HG02678 (cell line): ENCODE data around the gene USP31.

Experiments
- ATAC-seq: cut with Tn5 transposase; IDR thresholded peaks from one replicate; pipeline ENCODE4 v1.9.1; 2021; ENCODE audit warnings: mild to moderate bottlenecking, moderate library complexity; ENCODE audit not compliant: unreplicated experiment

Gene USP31

GRCh38 chr16:23027386-23027785 lies 121.9 kb downstream of the USP31 start:
- no peak for ATAC-seq

- no peak for ATAC-seq
Observed at GRCh38 chr16:23026784-23027362, 122.4 kb downstream of the USP31 start.

- ATAC-seq, result no peak
Observed at GRCh38 chr16:23025692-23026307, 123.5 kb downstream of the USP31 start.

- ATAC-seq, result no peak
Observed at GRCh38 chr16:23024044-23024443, 125.2 kb downstream of the USP31 start.

- no peak for ATAC-seq
Observed at GRCh38 chr16:23020084-23020483, 129.2 kb downstream of the USP31 start.

GRCh38 chr16:23016368-23016767 lies 132.9 kb downstream of the USP31 start:
- ATAC-seq, result no peak

GRCh38 chr16:23015580-23015979 lies 133.7 kb downstream of the USP31 start:
- ATAC-seq, result no peak

- ATAC-seq, result no peak
Observed at GRCh38 chr16:23014592-23014991, 134.7 kb downstream of the USP31 start.
